RWPE1 (cell line): Measurements from ENCODE around the gene TIAM1.

Experiments used
- CTCF ChIA-PET: fragments of 350-600 bp; sonication (Branson Sonifier 250); formaldehyde crosslinking; extraction: SDS; loops from one replicate; lab custom pipeline; 2021; lab: Yijun Ruan, JAX
- POLR2A ChIA-PET: fragments of 400-600 bp; formaldehyde crosslinking; extraction: SDS; loops from one replicate; lab custom pipeline; 2020; ENCODE audit warnings: antibody characterized with exemption; ENCODE audit not compliant: low non-redundant PET; lab: Yijun Ruan, JAX
- DNase-seq: peaks from one replicate; pipeline ENCODE4 v3.0.0; 2012; ENCODE audit warnings: low spot score
- H3K27ac ChIP-seq: fragments of 450-650 bp; 2 replicates; pipeline ENCODE4 v1.5.1; 2017
- TF ChIP-seq, protein P1 (sequence below): fragments of 450-650 bp; conservative IDR thresholded peaks from 2 replicates; pipeline ENCODE4 v1.5.1; 2017; ENCODE audit warnings: low read depth, mild to moderate bottlenecking

The TIAM1 gene

DNA sequence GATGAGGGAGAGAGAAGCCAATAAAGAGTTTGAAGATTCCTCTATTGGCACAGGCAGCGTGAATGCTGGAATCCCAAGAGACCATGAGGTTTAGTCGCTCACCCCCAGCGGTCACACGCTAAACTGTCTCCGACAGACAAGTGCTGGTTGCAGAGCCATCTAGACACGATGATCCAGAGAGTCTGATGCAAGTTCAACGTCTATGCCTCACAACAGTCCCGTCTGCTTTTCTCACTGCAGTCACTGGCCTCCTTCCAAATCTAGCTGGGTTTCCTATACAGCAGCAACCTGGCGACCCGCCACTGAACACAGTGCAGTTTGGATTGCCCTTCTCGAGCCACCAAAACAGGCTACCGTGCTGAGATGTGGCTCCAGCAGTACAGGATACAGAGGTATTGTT, 207.2 kb downstream of the TIAM1 start:
- CTCF ChIA-PET = no interaction called here
- H3K27ac ChIP-seq = no peak overlapping the region
- DNase-seq = no peak
- POLR2A ChIA-PET = no interaction called here
- TF ChIP-seq, protein P1, sequence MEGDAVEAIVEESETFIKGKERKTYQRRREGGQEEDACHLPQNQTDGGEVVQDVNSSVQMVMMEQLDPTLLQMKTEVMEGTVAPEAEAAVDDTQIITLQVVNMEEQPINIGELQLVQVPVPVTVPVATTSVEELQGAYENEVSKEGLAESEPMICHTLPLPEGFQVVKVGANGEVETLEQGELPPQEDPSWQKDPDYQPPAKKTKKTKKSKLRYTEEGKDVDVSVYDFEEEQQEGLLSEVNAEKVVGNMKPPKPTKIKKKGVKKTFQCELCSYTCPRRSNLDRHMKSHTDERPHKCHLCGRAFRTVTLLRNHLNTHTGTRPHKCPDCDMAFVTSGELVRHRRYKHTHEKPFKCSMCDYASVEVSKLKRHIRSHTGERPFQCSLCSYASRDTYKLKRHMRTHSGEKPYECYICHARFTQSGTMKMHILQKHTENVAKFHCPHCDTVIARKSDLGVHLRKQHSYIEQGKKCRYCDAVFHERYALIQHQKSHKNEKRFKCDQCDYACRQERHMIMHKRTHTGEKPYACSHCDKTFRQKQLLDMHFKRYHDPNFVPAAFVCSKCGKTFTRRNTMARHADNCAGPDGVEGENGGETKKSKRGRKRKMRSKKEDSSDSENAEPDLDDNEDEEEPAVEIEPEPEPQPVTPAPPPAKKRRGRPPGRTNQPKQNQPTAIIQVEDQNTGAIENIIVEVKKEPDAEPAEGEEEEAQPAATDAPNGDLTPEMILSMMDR = no peak

DNA sequence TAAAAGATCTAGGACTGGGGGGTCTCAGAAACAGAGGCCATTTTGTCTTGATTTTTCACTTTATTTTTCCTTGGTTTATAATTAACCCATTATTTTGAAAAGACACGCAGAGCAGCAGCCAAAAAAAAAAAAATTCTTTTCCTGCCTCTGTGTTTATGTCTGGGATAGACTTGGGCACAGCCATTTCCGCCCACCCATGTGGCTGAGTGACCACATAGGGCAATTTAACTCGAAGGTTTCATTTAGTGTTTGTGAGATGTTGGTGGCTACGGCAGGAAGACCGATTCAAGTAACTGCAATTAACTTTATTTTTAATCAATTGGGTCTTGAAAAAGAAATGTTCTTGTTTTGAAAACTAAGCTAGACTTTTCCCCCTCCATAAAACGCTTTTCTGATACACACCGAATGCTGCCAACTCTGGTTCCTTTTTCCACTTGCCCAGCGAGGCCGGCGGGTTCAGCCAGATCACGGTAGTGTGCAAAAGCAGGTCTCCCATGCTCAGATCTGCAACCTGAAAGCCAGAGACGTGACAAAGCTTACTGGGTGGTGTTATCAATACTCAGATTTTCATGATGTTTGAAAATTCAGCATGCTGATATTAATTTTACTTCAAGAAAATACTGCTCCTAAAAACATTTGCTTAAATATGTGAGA, 208.4 kb downstream of the TIAM1 start:
- ChIA-PET CTCF (no interaction called here), POLR2A (no interaction called here)
- H3K27ac ChIP-seq = no peak overlapping the region

DNA sequence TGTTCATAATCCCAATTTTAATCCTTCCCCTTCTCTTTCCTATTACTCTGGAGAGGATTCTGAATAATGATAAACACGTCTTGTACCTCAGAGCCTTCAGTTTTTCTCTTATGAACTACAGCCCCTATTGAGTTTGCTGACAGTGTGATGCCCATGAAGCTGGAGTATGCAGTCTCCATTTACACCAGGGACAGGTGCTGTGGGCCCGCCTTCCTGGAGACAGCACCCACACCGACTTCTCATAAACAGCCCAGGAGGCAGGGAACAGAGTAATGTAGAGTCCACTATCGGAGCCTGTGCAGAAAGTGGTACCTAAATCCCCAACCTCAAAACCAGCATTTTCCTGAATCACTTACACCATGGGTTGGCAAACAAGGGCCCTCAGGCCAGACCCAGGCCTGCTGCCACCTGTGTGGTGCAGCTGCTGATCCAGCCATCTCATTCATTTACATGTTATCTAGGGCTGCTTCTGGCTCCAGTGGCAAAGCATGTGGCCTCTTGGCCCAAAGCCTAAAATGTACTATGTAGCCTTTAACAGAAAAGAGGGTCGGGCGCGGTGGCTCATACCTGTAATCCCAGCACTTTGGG, 210.7 kb downstream of the TIAM1 start:
- H3K27ac ChIP-seq = no peak overlapping the region
- TF ChIP-seq, protein P1 = no peak
- DNase-seq = no peak
- ChIA-PET POLR2A (no interaction called here), CTCF (no interaction called here)

More for the DNA sequence above, 208.4 kb downstream of the TIAM1 start:
- DNase-seq = no peak
- TF ChIP-seq, protein P1 = no peak

DNA sequence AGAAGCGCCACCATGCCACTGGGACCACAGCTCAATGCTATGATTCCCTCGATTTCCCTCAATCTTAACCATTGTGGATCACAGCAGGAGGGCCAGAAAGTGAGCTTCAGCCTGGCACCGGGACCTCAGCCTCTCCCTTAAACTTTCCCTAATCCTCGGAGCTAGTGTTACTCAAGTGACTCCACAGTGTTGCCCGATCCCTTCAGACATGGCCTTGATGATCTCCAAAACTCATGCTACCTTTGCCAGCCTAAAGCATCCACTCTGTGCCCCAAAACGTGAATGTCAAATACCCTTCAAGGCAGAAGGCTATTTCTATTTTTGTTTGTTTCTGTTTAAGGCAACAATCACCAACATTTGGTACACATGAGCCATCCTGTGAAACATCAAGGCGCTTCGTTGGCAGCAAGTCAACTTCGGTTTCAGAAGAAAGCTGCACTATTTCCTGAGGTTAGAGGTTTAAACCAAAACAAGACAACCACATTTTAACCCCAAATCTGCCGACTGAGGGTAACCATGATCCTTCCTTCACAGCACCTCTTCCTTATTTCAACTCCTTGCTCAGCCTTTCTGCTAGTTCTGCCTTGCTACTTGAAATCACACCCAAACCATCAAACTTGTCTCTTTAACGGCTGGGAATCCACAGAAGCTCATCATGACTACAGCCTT, 211.4 kb downstream of the TIAM1 start:
- H3K27ac ChIP-seq = no peak overlapping the region
- no peak for DNase-seq
- ChIA-PET CTCF (no interaction called here), POLR2A (no interaction called here)
- TF ChIP-seq, protein P1 = no peak

DNA sequence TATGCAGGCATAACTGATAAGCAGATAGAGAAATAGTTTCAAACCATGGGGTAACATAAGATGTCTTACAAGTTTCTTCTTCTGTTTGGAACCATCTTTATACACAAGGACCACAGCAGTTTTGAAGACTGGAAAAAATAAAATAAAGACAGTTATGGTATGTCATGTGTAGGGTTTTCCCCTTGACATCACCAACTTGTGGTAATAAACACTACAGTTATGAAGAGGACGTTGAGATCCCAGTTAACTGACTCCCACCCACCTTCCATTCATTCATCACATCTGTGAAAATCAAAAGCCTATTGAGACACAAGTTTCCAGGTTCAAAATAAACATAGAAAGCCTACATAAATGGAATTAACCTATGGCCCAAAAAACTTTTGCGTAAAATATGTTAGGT, 213.2 kb downstream of the TIAM1 start:
- TF ChIP-seq, protein P1 = no peak
- DNase-seq = no peak
- no peak overlapping the region for H3K27ac ChIP-seq
- ChIA-PET POLR2A (no interaction called here), CTCF (no interaction called here)

DNA sequence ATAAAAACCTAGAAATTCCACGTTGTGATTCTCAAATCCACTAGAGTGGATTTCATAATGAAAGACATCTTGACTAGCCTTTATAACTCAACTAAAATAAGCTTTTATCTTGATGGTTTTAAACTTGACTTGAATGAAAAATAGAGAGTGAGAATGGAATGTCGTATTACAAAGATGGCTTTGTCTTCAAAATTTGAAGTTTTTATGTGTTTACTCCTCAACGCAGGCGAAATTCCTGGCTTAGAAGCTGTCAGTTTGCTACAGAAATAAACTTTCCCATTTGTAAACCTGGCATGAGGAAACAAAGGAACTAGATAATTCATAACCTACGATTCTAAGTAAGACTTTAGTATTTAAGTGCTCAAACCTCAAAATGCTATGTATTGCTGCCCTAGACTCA, 215.8 kb downstream of the TIAM1 start:
- H3K27ac ChIP-seq = no peak overlapping the region
- POLR2A ChIA-PET = no interaction called here
- CTCF ChIA-PET = interaction anchor here (0.6 kb wide), 1 partner anchor 538 kb away, joined by 3 read pairs; no protein-coding TSS in a partner anchor
- TF ChIP-seq, protein P1 = no peak
- no peak for DNase-seq
